HepG2 (cell line): ENCODE data around the gene NEXMIF. TPM values are rescaled to one million over a fixed set of nuclear protein-coding genes. Genes with fewer than 3 reads are reported as not detected.

Experiments
- ATAC-seq: fragments of 200-7000 bp; cut with Tn5 transposase; 3 replicates; pipeline ENCODE4 v1.9.1; 2020; ENCODE audit warnings: mild to moderate bottlenecking, moderate library complexity
- BruUV-seq: library from RNA; stranded (reverse); fragments of 400-500 nt; replicated peaks from 2 replicates; lab custom pipeline; 2021; lab: Mats Ljungman, UMichigan
- CTCF ChIA-PET: fragments of 300-600 bp; formaldehyde crosslinking; extraction: SDS; loops from one replicate; lab custom pipeline; 2021; ENCODE audit warnings: low total read pairs, inconsistent platforms, low intra/inter-chr PET ratio; lab: Yijun Ruan, JAX
- POLR2A ChIA-PET: fragments of 350-600 bp; sonication (Branson Sonifier 250); formaldehyde crosslinking; loops from one replicate; lab custom pipeline; 2020; ENCODE audit warnings: antibody characterized with exemption, inconsistent platforms; lab: Yijun Ruan, JAX
- DNase-seq: peaks from one replicate; pipeline ENCODE4 v3.0.0-alpha.2; 2015; ENCODE audit warnings: low spot score
- FAIRE-seq: peaks from 3 replicates; lab custom pipeline; 2011; peaks lifted over from hg19 to GRCh38; lab: Jason Lieb, UNC
- H2AFZ ChIP-seq: one replicate; pipeline ENCODE4 v1.6.1; 2011; ENCODE audit warnings: low read length, inconsistent platforms
- H3K27ac ChIP-seq: fragments of 300-600 bp; 3 replicates; pipeline ENCODE4 v1.8.0; 2011; ENCODE audit warnings: mixed run types, mild to moderate bottlenecking, mixed read lengths, low read length, inconsistent platforms; ENCODE audit not compliant: insufficient read depth; ENCODE audit errors: extremely low read length
- H3K27me3 ChIP-seq, 2 experiments: fragments of 200-600 bp in 1 of 2; 2 replicates in 1 of 2; 3 replicates in 1 of 2; pipeline versions ENCODE4 v1.6.0 to v1.8.0; 2011; ENCODE audit warnings: low read length in 2 of 2, mild to moderate bottlenecking in 2 of 2, moderate library complexity in 2 of 2, inconsistent platforms in 1 of 2; ENCODE audit not compliant: insufficient read depth in 2 of 2, control insufficient read depth in 1 of 2
- H3K36me3 ChIP-seq, 2 experiments: fragments of 200-600 bp in 1 of 2; replicated peaks in 1 of 2; 2 replicates in 1 of 2; 3 replicates in 1 of 2; pipeline versions ENCODE4 v1.5.1 to v1.8.0; 2011; ENCODE audit warnings: low read length in 2 of 2, inconsistent platforms in 1 of 2; ENCODE audit not compliant: insufficient read depth in 2 of 2, control insufficient read depth in 1 of 2
- H3K4me1 ChIP-seq: 2 replicates; pipeline ENCODE4 v1.5.1; 2012; ENCODE audit warnings: low read length, inconsistent platforms; ENCODE audit not compliant: insufficient read depth
- H3K4me2 ChIP-seq: 2 replicates; pipeline ENCODE4 v1.6.0; 2011; ENCODE audit warnings: low read depth, low read length, inconsistent platforms
- H3K4me3 ChIP-seq, 3 experiments: fragments of 200-600 bp in 1 of 3; sonication (generic), shearing (Covaris generic) in 1 of 3; replicated peaks in 1 of 3; 2 replicates each; pipeline ENCODE4 v1.5.1; 2011 to 2016; ENCODE audit warnings: low read length in 3 of 3, inconsistent platforms in 2 of 3, low read depth in 2 of 3, mild to moderate bottlenecking in 2 of 3, control low read depth in 1 of 3, mixed read lengths in 1 of 3; ENCODE audit not compliant: insufficient read depth in 1 of 3
- H3K79me2 ChIP-seq: one replicate; pipeline ENCODE4 v1.6.1; 2011; ENCODE audit warnings: low read length, inconsistent platforms; ENCODE audit not compliant: insufficient read depth
- H3K9ac ChIP-seq: 2 replicates; pipeline ENCODE4 v1.6.0; 2011; ENCODE audit warnings: mild to moderate bottlenecking, low read depth, low read length, inconsistent platforms; ENCODE audit not compliant: insufficient read depth
- H3K9me3 ChIP-seq: 2 replicates; pipeline ENCODE4 v1.5.1; 2012; ENCODE audit warnings: mild to moderate bottlenecking, low read length
- H4K20me1 ChIP-seq: 2 replicates; pipeline ENCODE4 v1.6.0; 2011; ENCODE audit warnings: inconsistent platforms, mild to moderate bottlenecking, low read length, moderate library complexity; ENCODE audit not compliant: insufficient read depth
- BCLAF1 ChIP-seq: fragments of 450-650 bp; IDR thresholded peaks from 2 replicates; pipeline ENCODE4 v1.6.1; 2017; ENCODE audit warnings: mild to moderate bottlenecking
- EZH2 ChIP-seq: conservative IDR thresholded peaks from 2 replicates; pipeline ENCODE4 v1.6.1; 2012; ENCODE audit warnings: mild to moderate bottlenecking, low read depth, low read length, moderate library complexity
- FUBP1 ChIP-seq: sonication (generic); formaldehyde crosslinking; IDR thresholded peaks from 2 replicates; pipeline ENCODE4 v1.5.1; 2020; ENCODE audit warnings: missing genetic modification reagents, mild to moderate bottlenecking, borderline replicate concordance
- HMGA1 ChIP-seq: sonication (generic); formaldehyde crosslinking; conservative IDR thresholded peaks from 2 replicates; pipeline ENCODE4 v1.4.0; 2020; ENCODE audit warnings: missing genetic modification reagents
- HNF4G ChIP-seq, 2 experiments: sonication (generic) in 1 of 2; formaldehyde crosslinking in 1 of 2; IDR thresholded peaks; 2 replicates each; pipeline versions ENCODE4 v1.4.0 to v1.6.1; 2011 to 2020; ENCODE audit warnings: borderline replicate concordance in 2 of 2, low read depth in 2 of 2, mild to moderate bottlenecking in 2 of 2, low read length in 1 of 2, missing genetic modification reagents in 1 of 2, moderate library complexity in 1 of 2
- MAZ ChIP-seq, 2 experiments: sonication (generic) in 1 of 2; formaldehyde crosslinking in 1 of 2; IDR thresholded peaks; 2 replicates each; pipeline versions ENCODE4 v1.5.0 to v1.6.1; 2012 to 2020; ENCODE audit warnings: low read depth in 2 of 2, mild to moderate bottlenecking in 2 of 2, borderline replicate concordance in 1 of 2, improper control_type of control experiment in 1 of 2, low read length in 1 of 2, missing genetic modification reagents in 1 of 2, moderate library complexity in 1 of 2
- MBD4 ChIP-seq: IDR thresholded peaks from 2 replicates; pipeline ENCODE4 v1.6.1; 2012; ENCODE audit warnings: low read length, inconsistent platforms, borderline replicate concordance
- PPARG ChIP-seq: conservative IDR thresholded peaks from 2 replicates; pipeline ENCODE4 v1.6.1; 2016; ENCODE audit warnings: missing biosample characterization, missing genetic modification reagents
- REL ChIP-seq: sonication (generic); formaldehyde crosslinking; conservative IDR thresholded peaks from 2 replicates; pipeline ENCODE4 v1.8.0; 2022; ENCODE audit warnings: mild to moderate bottlenecking, missing genetic modification reagents, moderate library complexity
- SATB2 ChIP-seq: sonication (generic); formaldehyde crosslinking; IDR thresholded peaks from 2 replicates; pipeline ENCODE4 v1.5.0; 2020; ENCODE audit warnings: missing genetic modification reagents
- YEATS4 ChIP-seq: sonication (generic); formaldehyde crosslinking; IDR thresholded peaks from 2 replicates; pipeline ENCODE4 v1.4.0; 2020; ENCODE audit warnings: missing genetic modification reagents, borderline replicate concordance
- ZFP62 ChIP-seq: sonication (generic); formaldehyde crosslinking; IDR thresholded peaks from 2 replicates; pipeline ENCODE4 v1.4.0; 2020; ENCODE audit warnings: missing genetic modification reagents
- ZMYM4 ChIP-seq: sonication (generic); formaldehyde crosslinking; IDR thresholded peaks from 2 replicates; pipeline ENCODE4 v1.8.1; 2023; ENCODE audit warnings: mild to moderate bottlenecking, missing genetic modification reagents
- ZNF546 ChIP-seq: sonication (generic); formaldehyde crosslinking; conservative IDR thresholded peaks from 2 replicates; pipeline ENCODE4 v1.8.1; 2023; ENCODE audit warnings: mild to moderate bottlenecking, missing genetic modification reagents
- ZNF691 ChIP-seq: sonication (generic); formaldehyde crosslinking; IDR thresholded peaks from 2 replicates; pipeline ENCODE4 v1.4.0; 2020; ENCODE audit warnings: missing genetic modification reagents, low read depth, mild to moderate bottlenecking, borderline replicate concordance
- ZNF703 ChIP-seq: sonication (generic); formaldehyde crosslinking; IDR thresholded peaks from 2 replicates; pipeline ENCODE4 v1.5.1; 2020; ENCODE audit warnings: missing genetic modification reagents, mild to moderate bottlenecking, moderate library complexity, borderline replicate concordance
- ZNF768 ChIP-seq: sonication (generic); formaldehyde crosslinking; IDR thresholded peaks from 2 replicates; pipeline ENCODE4 v1.4.0; 2020; ENCODE audit warnings: missing genetic modification reagents
- WGBS: methylation state at CpG from one replicate; pipeline ENCODE4 v1.1.6; 2017; ENCODE audit warnings: low lambda C conversion rate; 5-methylcytosine and 5-hydroxymethylcytosine counted together
- in situ Hi-C: cut with HindIII; loops from 2 replicates; pipeline ENCODE4 v1.10.0; 2017; ENCODE audit warnings: low pct_unique_long_range_greater_than_20kb; ENCODE audit not compliant: extremely low pct_ligation_motif_present
- intact Hi-C: fragments of 100-400 bp; cut with micrococcal nuclease; formaldehyde crosslinking; loops from one replicate; pipeline ENCODE4 v1.10.0; 2022; ENCODE audit not compliant: unreplicated experiment
- polyA plus RNA-seq, 8 experiments: library from polyadenylated mRNA; depleted of rRNA in 3 of 8; stranded (reverse) in 7 of 8; unstranded in 1 of 8; fragments of >200 nt; fragmentation: Illumina TruSeq in 4 of 8; extraction: Trizol in 4 of 8; gene quantifications; 2 replicates each; pipeline versions ENCODE4 v1.2.1 to v1.2.3, GENCODE V29; 2011 to 2016; ENCODE audit warnings: low read depth in 4 of 8, missing spikeins in 1 of 8, mixed read lengths in 1 of 8; ENCODE audit not compliant: insufficient read depth in 1 of 8
- total RNA-seq, 5 experiments: library from RNA; depleted of rRNA; stranded (reverse); fragments of >200 nt; fragmentation: Illumina TruSeq; extraction: Trizol; gene quantifications; 2 replicates each; pipeline ENCODE4 v1.2.3, GENCODE V29; 2016; ENCODE audit warnings: low read depth in 1 of 5

NEXMIF gene
- total and polyA plus RNA-seq, 2 of the 13 experiments (the other 11 are each of a cell fraction or from before 2014, with no cell fraction given) = under 0.01 TPM; not detected in 1

GRCh38 chrX:74781507-74782034, 143.7 kb downstream of the NEXMIF start:
- no peak overlapping the region for H3K4me3 ChIP-seq
- CTCF ChIA-PET = no interaction called here
- H3K9me3 ChIP-seq = no peaks in the 10 kb centered on the region
- in situ Hi-C loops (no loop called here), intact Hi-C loops (no loop called here)
- POLR2A ChIA-PET = no interaction called here
- no peaks in the 10 kb centered on the region for H3K36me3 ChIP-seq
- no peak for TF ChIP-seq HNF4G (IDR thresholded peaks at IDR 0.05; ENCODE audit: borderline replicate concordance, low read depth, low read length)
- TF ChIP-seq HNF4G (CRISPR knock-in tag; IDR thresholded peaks at IDR 0.05; ENCODE audit: borderline replicate concordance, low read depth) = no peak
- TF ChIP-seq MAZ (IDR thresholded peaks at IDR 0.05; ENCODE audit: borderline replicate concordance, low read depth, low read length) = no peak
- TF ChIP-seq MAZ (CRISPR knock-in tag; IDR thresholded peaks at IDR 0.05; ENCODE audit: low read depth) = no peak
- no peak for TF ChIP-seq ZFP62 (CRISPR knock-in tag)
- no peak for TF ChIP-seq EZH2
- no peak for TF ChIP-seq ZMYM4
- TF ChIP-seq ZNF768 (CRISPR knock-in tag) = no peak
- no peak for TF ChIP-seq YEATS4 (CRISPR knock-in tag)
- no peak for TF ChIP-seq FUBP1 (CRISPR knock-in tag)
- no peak for TF ChIP-seq PPARG (CRISPR knock-in tag)
- no peak for TF ChIP-seq BCLAF1
- no peak for TF ChIP-seq REL (CRISPR knock-in tag)
- TF ChIP-seq HMGA1 = no peak
- no peak for TF ChIP-seq SATB2
- TF ChIP-seq ZNF703 = no peak
- TF ChIP-seq ZNF691 (CRISPR knock-in tag) = no peak
- no peak for TF ChIP-seq MBD4
- TF ChIP-seq ZNF546 (CRISPR knock-in tag) = no peak
- H3K4me1 ChIP-seq = no peaks in the 10 kb centered on the region
- H3K4me2 ChIP-seq = no peak overlapping the region
- no peaks in the 10 kb centered on the region for H3K79me2 ChIP-seq
- BruUV-seq = no TSS peak
- H3K27ac ChIP-seq = no peak overlapping the region
- no peak for DNase-seq
- FAIRE-seq = no peak
- no peak for ATAC-seq
- no peak overlapping the region for H2AFZ ChIP-seq
- no peaks in the 10 kb centered on the region for H3K27me3 ChIP-seq
- no peaks in the 10 kb centered on the region for H4K20me1 ChIP-seq
- H3K9ac ChIP-seq = no peak overlapping the region
- 0% methylated on average over 1 of the region's 1 CpG for WGBS
